H1 (cell line): ENCODE measurements around the gene PDIA6. TPM values are rescaled to one million over a fixed set of nuclear protein-coding genes. Genes with fewer than 3 reads are reported as not detected.

Source experiments
- CTCF ChIA-PET: fragments of 300-600 bp; sonication (Branson Sonifier 250); formaldehyde crosslinking; loops from one replicate; lab custom pipeline; 2021; ENCODE audit not compliant: partially characterized antibody; lab: Charles Lee
- POLR2A ChIA-PET: fragments of 300-600 bp; sonication (Branson Sonifier 250); formaldehyde crosslinking; loops from one replicate; lab custom pipeline; 2021; ENCODE audit warnings: inconsistent platforms; ENCODE audit not compliant: partially characterized antibody; lab: Charles Lee
- DNase-seq, 2 experiments: peaks; one replicate each; pipeline versions ENCODE4 v3.0.0 to v3.0.0-alpha.2; 2010 to 2022; ENCODE audit warnings: low spot score in 2 of 2, low read depth in 1 of 2, mixed read lengths in 1 of 2
- FAIRE-seq: peaks from 2 replicates; lab custom pipeline; 2011; peaks lifted over from hg19 to GRCh38; lab: Jason Lieb, UNC
- H2AFZ ChIP-seq: 2 replicates; pipeline ENCODE4 v1.8.1; 2012; ENCODE audit warnings: low read length, inconsistent platforms
- H2AK5ac ChIP-seq: 2 replicates; pipeline ENCODE4 v1.6.1; 2013; ENCODE audit warnings: low read depth, low read length
- H2BK120ac ChIP-seq: replicated peaks from 2 replicates; pipeline ENCODE3; 2013; ENCODE audit warnings: low read depth, low read length, inconsistent platforms
- H2BK12ac ChIP-seq: 2 replicates; pipeline ENCODE4 v1.6.1; 2013; ENCODE audit warnings: low read depth, low read length
- H2BK15ac ChIP-seq: 2 replicates; pipeline ENCODE4 v1.6.1; 2013; ENCODE audit warnings: low read length
- H2BK20ac ChIP-seq: 2 replicates; pipeline ENCODE4 v1.6.1; 2013; ENCODE audit warnings: low read length
- H2BK5ac ChIP-seq: 2 replicates; pipeline ENCODE4 v1.6.1; 2013; ENCODE audit warnings: low read depth, low read length
- H3K14ac ChIP-seq: 2 replicates; pipeline ENCODE4 v1.6.1; 2013; ENCODE audit warnings: inconsistent platforms; ENCODE audit not compliant: insufficient read length
- H3K18ac ChIP-seq: 2 replicates; pipeline ENCODE4 v1.6.1; 2013; ENCODE audit warnings: low read length; ENCODE audit errors: extremely low read depth
- H3K23ac ChIP-seq: 2 replicates; pipeline ENCODE4 v1.6.1; 2013; ENCODE audit warnings: inconsistent platforms; ENCODE audit not compliant: insufficient read length
- H3K23me2 ChIP-seq: 2 replicates; pipeline ENCODE4 v1.6.1; 2013; ENCODE audit warnings: low read depth, low read length
- H3K27ac ChIP-seq: 2 replicates; pipeline ENCODE4 v1.6.1; 2011; ENCODE audit warnings: low read depth, low read length, inconsistent platforms
- H3K27me3 ChIP-seq, 4 experiments: replicated peaks in 1 of 4; 1 replicate in 1 of 4; 2 replicates in 3 of 4; pipeline versions ENCODE4 v1.6.1 to v1.8.1; 2011 to 2013; ENCODE audit warnings: low read length in 3 of 4, mild to moderate bottlenecking in 3 of 4, inconsistent platforms in 2 of 4, mixed read lengths in 2 of 4, moderate library complexity in 1 of 4; ENCODE audit not compliant: control insufficient read depth in 3 of 4, insufficient read depth in 3 of 4; ENCODE audit errors: extremely low read depth in 1 of 4
- H3K36me3 ChIP-seq, 4 experiments: 2 replicates each; pipeline versions ENCODE4 v1.6.1 to v1.8.1; 2011 to 2013; ENCODE audit warnings: mild to moderate bottlenecking in 4 of 4, low read length in 3 of 4, moderate library complexity in 2 of 4, control low read depth in 1 of 4, inconsistent platforms in 1 of 4; ENCODE audit not compliant: insufficient read depth in 4 of 4, control insufficient read depth in 2 of 4
- H3K4ac ChIP-seq: replicated peaks from 2 replicates; pipeline ENCODE3; 2013; ENCODE audit warnings: low read length, low read depth, mixed read lengths, inconsistent platforms; ENCODE audit not compliant: insufficient read length
- H3K4me1 ChIP-seq, 4 experiments: replicated peaks in 1 of 4; 1 replicate in 1 of 4; 2 replicates in 3 of 4; pipeline versions ENCODE4 v1.6.1 to v1.8.1; 2011 to 2013; ENCODE audit warnings: low read length in 3 of 4, inconsistent platforms in 2 of 4, mixed read lengths in 1 of 4; ENCODE audit not compliant: insufficient read depth in 4 of 4, control insufficient read depth in 3 of 4
- H3K4me2 ChIP-seq, 2 experiments: 2 replicates each; pipeline versions ENCODE4 v1.6.1 to v1.8.1; 2011 to 2013; ENCODE audit warnings: low read depth in 2 of 2, low read length in 2 of 2, control low read depth in 1 of 2, inconsistent platforms in 1 of 2, mild to moderate bottlenecking in 1 of 2; ENCODE audit not compliant: insufficient read depth in 1 of 2
- H3K4me3 ChIP-seq, 4 experiments: fragments of 200-600, 300-600 bp in 1 of 4; sonication (generic), shearing (Covaris generic), sonication (Bioruptor Twin) in 1 of 4; 2 replicates each; pipeline versions ENCODE4 v1.5.1 to v1.8.1; 2011 to 2016; ENCODE audit warnings: low read length in 4 of 4, low read depth in 3 of 4, control low read depth in 2 of 4, inconsistent platforms in 2 of 4, mild to moderate bottlenecking in 2 of 4, mixed read lengths in 1 of 4, moderate library complexity in 1 of 4; ENCODE audit not compliant: insufficient read depth in 2 of 4; ENCODE audit errors: extremely low read depth in 1 of 4
- H3K56ac ChIP-seq: replicated peaks from 2 replicates; pipeline ENCODE3; 2013; ENCODE audit warnings: low read depth, mild to moderate bottlenecking, mixed read lengths, low read length, inconsistent platforms; ENCODE audit not compliant: insufficient read length
- H3K79me1 ChIP-seq: 2 replicates; pipeline ENCODE4 v1.6.1; 2013; ENCODE audit warnings: low read depth, low read length, control low read depth
- H3K79me2 ChIP-seq, 2 experiments: 2 replicates each; pipeline versions ENCODE4 v1.6.1 to v1.8.1; 2012 to 2013; ENCODE audit warnings: low read length in 2 of 2, mild to moderate bottlenecking in 2 of 2, inconsistent platforms in 1 of 2; ENCODE audit not compliant: insufficient read depth in 2 of 2, control insufficient read depth in 1 of 2
- H3K9ac ChIP-seq, 4 experiments: replicated peaks in 1 of 4; 1 replicate in 1 of 4; 2 replicates in 3 of 4; pipeline versions ENCODE4 v1.6.1 to v1.8.1; 2011 to 2013; ENCODE audit warnings: low read depth in 3 of 4, low read length in 3 of 4, control low read depth in 2 of 4, mild to moderate bottlenecking in 2 of 4, moderate library complexity in 2 of 4, inconsistent platforms in 1 of 4; ENCODE audit errors: extremely low read depth in 1 of 4
- H3K9me3 ChIP-seq, 2 experiments: 2 replicates each; pipeline versions ENCODE4 v1.6.1 to v1.8.1; 2012 to 2013; ENCODE audit warnings: mild to moderate bottlenecking in 2 of 2, moderate library complexity in 2 of 2, control low read depth in 1 of 2, inconsistent platforms in 1 of 2, low read depth in 1 of 2, low read length in 1 of 2, mixed read lengths in 1 of 2; ENCODE audit not compliant: insufficient read depth in 2 of 2
- H4K20me1 ChIP-seq, 2 experiments: replicated peaks in 1 of 2; 2 replicates each; pipeline versions ENCODE3 to v1.8.1; 2011 to 2013; ENCODE audit warnings: inconsistent platforms in 2 of 2, low read length in 2 of 2, mild to moderate bottlenecking in 1 of 2; ENCODE audit not compliant: insufficient read depth in 2 of 2, control insufficient read depth in 1 of 2
- H4K5ac ChIP-seq: 2 replicates; pipeline ENCODE4 v1.6.1; 2013; ENCODE audit warnings: low read length, low read depth, mixed read lengths, inconsistent platforms; ENCODE audit not compliant: insufficient read length
- H4K8ac ChIP-seq: 2 replicates; pipeline ENCODE4 v1.8.0; 2013; ENCODE audit warnings: mild to moderate bottlenecking, moderate library complexity, low read length, inconsistent platforms; ENCODE audit not compliant: insufficient read depth; ENCODE audit errors: extremely low read depth
- H4K91ac ChIP-seq: replicated peaks from 2 replicates; pipeline ENCODE3; 2013; ENCODE audit warnings: low read length, mixed read lengths, inconsistent platforms; ENCODE audit not compliant: insufficient read length
- CHD1 ChIP-seq: IDR thresholded peaks from 2 replicates; pipeline ENCODE4 v1.6.1; 2012; ENCODE audit warnings: low read depth, low read length, improper control_type of control experiment
- RXRA ChIP-seq: IDR thresholded peaks from 2 replicates; pipeline ENCODE4 v1.6.1; 2011; ENCODE audit warnings: low read depth, mild to moderate bottlenecking, low read length, moderate library complexity; ENCODE audit not compliant: insufficient read depth
- SAP30 ChIP-seq: fragments of 300-600 bp; sonication (generic); IDR thresholded peaks from 2 replicates; pipeline ENCODE4 v1.7.1; 2012; ENCODE audit warnings: low read length, moderate library complexity, mild to moderate bottlenecking, inconsistent platforms; ENCODE audit not compliant: insufficient read depth, insufficient replicate concordance
- WGBS, 2 experiments: shearing (Covaris generic) in 1 of 2; methylation state at CpG; one replicate each; pipeline versions ENCODE4 v1.1.6 to v1.1.7; 2013 to 2015; ENCODE audit warnings: low lambda C conversion rate in 2 of 2, mixed read lengths in 2 of 2, inconsistent platforms in 1 of 2, low coverage in 1 of 2, missing lambda C conversion rate in 1 of 2; ENCODE audit not compliant: insufficient replicate concordance in 2 of 2, insufficient coverage in 1 of 2, insufficient read length in 1 of 2; ENCODE audit errors: extremely low coverage in 1 of 2, missing lambda C conversion rate in 1 of 2; 5-methylcytosine and 5-hydroxymethylcytosine counted together
- polyA plus RNA-seq, 7 experiments: library from polyadenylated mRNA; depleted of rRNA in 3 of 7; stranded (reverse) in 5 of 7; unstranded in 2 of 7; fragments of >200 nt in 5 of 7; fragments of 200-250 nt in 2 of 7; gene quantifications; 1 replicate in 5 of 7; 2 replicates in 1 of 7; 4 replicates in 1 of 7; pipeline versions ENCODE4 v1.2.1 to v1.2.3, GENCODE V29; 2011 to 2013; ENCODE audit warnings: missing spikeins in 2 of 7, mixed read lengths in 2 of 7
- total RNA-seq: library from RNA; stranded (reverse); fragmentation: NEBNext Ultra II Directional; extraction: Animal tissue kit (Norgen Biotek cat#: 25700); gene quantifications from 2 replicates; pipeline ENCODE4 v1.2.1, GENCODE V29; 2021

The PDIA6 gene
- total and polyA plus RNA-seq, 2 of the 8 experiments (the other 6 are each of a cell fraction or from before 2014, with no cell fraction given): 181 to 384 TPM

DNA sequence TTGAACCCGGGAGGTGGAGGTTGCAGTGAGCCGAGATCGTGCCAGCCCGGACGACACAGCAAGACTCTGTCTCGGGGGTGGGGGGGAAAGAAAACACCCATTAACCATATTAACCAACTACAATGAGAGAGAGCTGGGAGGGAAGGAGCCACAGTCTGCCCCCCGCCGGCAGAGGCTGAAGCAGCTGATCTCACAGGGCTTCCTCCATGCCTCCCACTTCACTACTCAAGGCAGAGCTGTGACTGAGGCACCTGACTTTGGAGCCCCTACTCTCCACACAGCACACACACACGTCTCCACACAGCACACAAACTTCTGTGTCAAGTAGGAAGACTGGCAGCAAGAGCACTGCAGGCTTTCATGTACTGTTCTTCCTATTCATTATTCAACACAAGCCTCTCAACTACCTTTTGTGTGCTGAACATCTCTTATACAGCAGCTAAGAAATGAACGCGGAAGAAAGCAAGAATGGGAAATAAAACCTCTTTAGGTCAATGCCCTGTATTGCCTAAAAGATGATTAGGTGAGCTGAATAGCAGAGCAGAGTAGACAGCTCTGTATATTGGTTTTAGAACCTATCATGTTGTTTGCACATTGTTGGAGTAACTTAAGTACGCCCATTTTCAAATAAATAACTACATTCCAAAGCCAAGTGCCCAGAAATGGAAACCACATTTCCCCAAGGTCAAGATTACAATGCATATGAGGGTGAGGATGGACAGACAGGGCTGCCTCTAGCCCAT, 26.2 kb downstream of the PDIA6 start:
- Histone ChIP-seq H2AFZ (no peak overlapping the region), H2BK12ac (no peak overlapping the region), H3K36me3 (peaks cover 56 to 96% (median 86%) of the 10 kb centered on the region in 4 experiments), H3K9me3 (no peaks in the 10 kb centered on the region), H3K23ac (no peak overlapping the region), H3K56ac (no peak overlapping the region), H3K4me3 (no peak overlapping the region), H4K8ac (no peak overlapping the region), H3K27ac (no peak overlapping the region), H3K9ac (no peak overlapping the region), H3K4me2 (no peak overlapping the region), H2BK120ac (no peak overlapping the region), H3K79me2 (peaks cover 0 to 4% of the 10 kb centered on the region in 2 experiments; a peak in 1 of 4 replicates), H3K14ac (no peak overlapping the region), H4K91ac (no peak overlapping the region), H2BK5ac (no peak overlapping the region), H3K4ac (no peak overlapping the region), H3K4me1 (no peaks in the 10 kb centered on the region), H2BK15ac (no peak overlapping the region), H3K27me3 (no peaks in the 10 kb centered on the region), H2BK20ac (no peak overlapping the region), H3K79me1 (peaks cover 4% of the 10 kb centered on the region; the same call in 1 of the 2 replicates), H4K20me1 (peaks cover 4 to 14% of the 10 kb centered on the region in 2 experiments), H3K18ac (no peak overlapping the region), H4K5ac (no peak overlapping the region), H3K23me2 (no peaks in the 10 kb centered on the region), H2AK5ac (no peak overlapping the region)
- WGBS, 2 experiments: 91% methylated on average over 6 of the region's 12 CpGs; no CpG with 5 or more reads in 1 of the 2 experiments
- POLR2A ChIA-PET: no interaction called here
- TF ChIP-seq RXRA: no peak
- no peak for TF ChIP-seq CHD1
- TF ChIP-seq SAP30: no peak
- DNase-seq: no peak
- FAIRE-seq: no peak
- CTCF ChIA-PET: interaction anchor here (1.1 to 2.1 kb wide), 5 partner anchors 8 to 44 kb away, joined by 3 to 9 read pairs (median 5); no protein-coding TSS in a partner anchor
